Kasumi-1 (cell line): ENCODE results near the gene OR5AU1.
"Not testable (repeated sequence)": the region's sequence is repeated elsewhere in the genome, so short reads cannot be mapped to it uniquely, and the experiment has no call there.

Source experiments
- DNase-seq, 2 experiments: peaks; one replicate each; lab custom pipeline; 2025; lab: John Stamatoyannopoulos, UW

OR5AU1 gene

DNA sequence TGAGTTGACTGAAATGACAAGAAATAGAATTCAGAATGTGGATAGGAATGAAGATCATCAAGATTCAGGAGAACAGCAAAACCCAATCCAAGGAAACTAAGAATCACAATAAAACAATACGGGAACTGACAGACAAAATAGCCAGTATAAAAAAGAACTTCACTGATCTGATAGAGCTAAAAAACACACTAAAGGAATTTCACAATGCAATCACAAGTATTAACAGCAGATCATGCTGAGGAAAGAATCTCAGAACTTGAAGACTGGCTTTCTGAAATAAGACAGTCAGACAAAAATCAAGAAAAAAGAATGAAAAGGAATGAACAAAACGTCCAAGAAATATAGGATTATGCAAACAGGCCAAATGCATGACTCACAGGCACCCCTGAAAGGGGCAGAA, 15.3 kb upstream of the OR5AU1 start:
- no peak for DNase-seq

DNA sequence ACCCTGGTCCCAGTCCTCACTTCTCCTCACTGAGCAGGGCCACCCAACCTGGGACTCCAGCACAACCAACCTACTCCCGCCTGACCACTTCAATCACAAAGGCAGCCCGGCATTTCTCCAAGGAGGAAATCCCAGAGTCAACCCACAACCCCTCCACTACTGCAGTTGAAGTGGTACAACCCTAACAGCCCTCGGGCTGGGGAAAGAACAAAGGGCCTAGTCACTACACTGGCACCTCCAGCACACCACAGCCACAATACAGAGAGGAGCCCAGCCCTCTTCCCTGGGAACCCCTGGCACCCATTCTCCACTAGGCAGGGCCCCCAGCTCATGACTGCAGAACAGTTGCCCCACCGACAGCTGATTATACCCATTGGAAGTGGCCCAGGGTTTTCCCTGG, 13.7 kb upstream of the OR5AU1 start:
- DNase-seq = no peak

DNA sequence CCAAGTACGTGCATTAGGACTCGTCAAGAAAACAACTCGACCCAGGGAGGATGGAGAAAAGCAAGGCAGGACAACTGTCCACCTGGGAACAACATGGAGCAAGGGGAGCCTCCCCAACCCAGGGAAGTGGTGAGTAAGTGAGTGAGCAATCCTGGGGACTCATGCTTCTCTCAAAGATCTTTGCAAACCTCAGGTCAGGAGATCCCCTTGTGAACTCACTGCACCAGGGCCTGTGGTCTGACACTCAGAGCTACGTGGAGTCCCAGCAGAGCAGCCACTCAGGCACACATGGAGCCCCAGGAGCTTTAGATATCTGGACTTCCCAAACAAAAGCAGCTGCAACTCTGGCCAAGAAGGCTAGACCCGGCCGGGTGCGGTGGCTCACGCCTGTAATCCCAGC, 12.2 kb upstream of the OR5AU1 start:
- no peak for DNase-seq

DNA sequence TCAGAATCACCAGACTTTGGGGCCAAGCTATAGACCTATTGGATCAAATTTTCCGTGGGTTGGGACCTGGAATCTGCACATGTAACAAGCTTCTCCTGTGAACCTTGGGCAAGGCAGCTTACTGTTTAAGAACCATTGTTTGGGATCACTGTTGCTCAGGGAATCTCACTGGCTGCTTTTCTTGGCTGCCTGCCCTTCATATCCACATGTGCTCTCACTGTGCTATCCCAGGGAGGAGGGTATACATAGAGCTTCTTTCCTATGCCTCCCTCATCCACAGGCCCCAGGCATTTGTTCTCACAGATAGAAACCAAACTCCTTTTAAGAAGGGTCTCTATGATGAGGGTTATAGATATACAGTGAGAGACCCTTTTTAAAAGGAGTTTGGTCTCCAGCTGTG, 9.8 kb upstream of the OR5AU1 start:
- not testable (repeated sequence) for DNase-seq

DNA sequence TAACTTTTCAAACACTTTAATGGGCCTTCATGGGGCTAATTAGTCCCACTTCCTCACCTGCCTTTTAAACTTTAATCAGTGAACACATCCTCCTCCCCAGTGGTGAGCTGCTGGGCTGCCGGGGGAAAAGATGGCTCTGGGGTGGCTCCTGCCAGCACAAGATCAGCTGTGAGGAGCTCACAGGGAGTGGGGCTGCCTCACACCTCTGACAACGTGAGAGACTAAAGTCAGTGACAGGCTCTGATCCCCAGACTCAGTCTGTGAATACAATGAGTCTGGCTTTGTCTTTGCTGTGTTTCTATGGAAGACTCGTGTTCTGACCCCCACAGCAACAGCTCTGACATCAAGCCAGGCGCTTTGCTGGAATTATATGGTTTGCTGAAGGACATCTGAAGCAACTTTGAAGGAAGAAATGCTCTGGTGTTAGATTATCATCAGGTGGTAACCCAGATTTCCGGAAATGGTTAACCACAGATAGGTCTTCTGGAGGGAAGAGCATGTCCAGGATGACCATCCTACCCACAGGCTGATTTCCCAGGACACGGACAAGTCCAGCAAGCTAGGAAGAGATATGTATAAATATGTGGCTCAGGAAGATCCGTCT, 9.2 kb upstream of the OR5AU1 start:
- not testable (repeated sequence) for DNase-seq

DNA sequence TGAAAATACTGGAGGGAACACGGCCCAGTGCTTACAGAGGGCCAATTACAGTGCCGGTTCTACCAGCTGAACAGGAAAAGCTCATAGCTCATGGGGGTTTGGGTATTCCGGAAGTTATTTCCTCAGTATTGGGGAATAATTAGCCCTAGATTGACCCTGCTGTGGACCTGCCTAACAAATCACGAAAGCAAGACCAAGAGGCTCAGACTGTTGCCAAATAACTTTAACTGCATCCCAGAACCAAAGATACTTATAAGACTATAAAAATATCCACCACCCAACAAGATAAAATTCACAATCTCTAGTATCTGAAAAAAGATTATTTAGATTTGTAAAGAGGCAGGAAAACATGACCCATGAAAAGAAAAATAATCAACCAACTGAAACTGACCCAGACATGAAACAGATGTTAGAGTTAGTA, 8.0 kb upstream of the OR5AU1 start:
- no peak for DNase-seq

DNA sequence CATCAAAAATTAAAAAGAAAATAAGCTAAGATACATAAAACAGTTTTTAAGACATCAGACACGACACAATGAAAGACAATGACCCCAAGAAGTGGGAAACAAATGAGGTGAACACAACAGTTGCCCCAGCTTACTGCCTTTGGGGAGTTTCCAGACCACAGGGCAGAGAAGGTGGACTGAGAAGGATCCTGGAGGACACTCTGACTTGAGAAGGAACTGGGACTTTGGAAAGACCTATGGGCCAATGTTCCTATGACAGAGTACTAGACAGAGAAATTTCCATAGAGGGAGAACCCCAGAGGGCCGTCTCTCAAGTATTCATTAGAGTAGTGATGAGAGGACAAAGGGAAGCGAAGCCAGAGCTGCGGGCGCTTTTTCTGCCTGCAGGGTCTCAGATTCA, 6.2 kb upstream of the OR5AU1 start:
- DNase-seq = no peak

DNA sequence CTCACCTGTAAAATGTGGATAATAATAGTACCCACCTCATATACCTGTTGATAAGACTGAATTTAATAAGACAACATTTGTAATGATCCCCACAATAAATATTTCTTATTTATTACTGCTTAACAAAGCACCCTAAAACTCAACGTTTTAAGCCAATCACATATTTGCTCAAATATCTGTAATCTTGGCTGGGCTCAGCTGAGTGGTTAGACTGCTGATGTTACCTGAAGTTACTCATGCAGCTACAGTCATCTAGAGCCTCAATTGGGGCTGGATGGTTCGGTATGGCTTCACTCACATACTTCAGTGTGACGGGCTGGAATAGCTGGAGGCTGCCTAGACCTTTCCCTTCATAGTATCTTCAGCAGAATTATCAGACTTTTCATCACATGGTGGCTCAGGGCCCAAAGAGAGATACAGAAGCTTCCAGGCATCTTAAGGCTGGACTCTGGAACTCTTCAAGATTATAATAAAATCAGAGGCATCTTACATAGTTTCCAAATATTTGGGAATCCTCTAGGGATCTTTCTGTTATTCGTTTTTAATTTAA, 4.3 kb upstream of the OR5AU1 start:
- DNase-seq = no peak

DNA sequence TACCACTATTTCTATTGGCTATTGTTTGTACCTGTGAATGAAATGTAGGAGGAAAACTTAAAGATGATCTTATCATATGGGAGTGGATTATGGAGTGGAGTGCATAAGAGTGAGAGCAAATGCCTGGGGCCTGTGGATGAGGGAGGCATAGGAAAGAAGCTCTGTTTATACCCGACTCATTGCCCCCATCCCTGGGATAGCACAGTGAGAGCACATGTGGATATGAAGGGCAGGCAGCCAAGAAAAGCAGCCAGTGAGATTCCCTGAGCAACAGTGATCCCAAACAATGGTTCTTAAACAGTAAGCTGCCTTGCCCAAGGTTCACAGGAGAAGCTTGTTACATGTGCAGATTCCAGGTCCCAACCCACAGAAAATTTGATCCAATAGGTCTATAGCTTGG, 2.3 kb upstream of the OR5AU1 start:
- not testable (repeated sequence) for DNase-seq

DNA sequence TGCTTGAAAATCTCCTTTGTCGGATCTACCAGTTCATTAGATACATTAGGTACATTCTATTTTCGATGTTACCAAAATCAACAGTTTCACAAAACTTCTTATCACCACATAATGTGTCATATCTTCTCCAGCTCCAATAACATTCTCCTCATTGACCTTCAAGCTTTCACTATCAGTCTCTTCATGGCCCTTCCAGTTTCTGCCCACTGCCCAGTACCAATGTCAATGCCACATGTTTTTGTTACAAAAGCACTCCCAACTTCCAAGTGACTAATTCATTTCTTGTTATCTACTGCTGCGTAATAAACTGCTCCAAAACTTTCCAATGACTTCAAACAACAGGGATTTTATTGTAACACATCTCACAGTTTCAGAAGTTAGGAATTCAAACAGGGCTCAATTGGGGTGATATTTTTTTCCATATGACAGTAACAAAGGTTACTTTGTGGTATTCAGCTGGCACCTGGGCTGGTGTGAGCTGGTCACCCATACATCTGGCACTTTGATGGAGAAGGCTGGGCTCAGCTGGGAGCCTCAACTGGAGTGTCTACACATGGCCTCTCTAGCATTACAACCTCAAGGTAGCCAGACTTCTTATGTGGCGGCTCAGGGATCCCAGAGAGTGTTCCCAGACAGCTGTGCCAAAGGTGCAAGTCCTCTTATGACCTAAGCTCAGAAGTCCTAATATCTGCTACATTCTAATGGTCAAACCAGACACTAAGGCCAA, 6.1 kb downstream of the OR5AU1 start:
- no peak for DNase-seq

DNA sequence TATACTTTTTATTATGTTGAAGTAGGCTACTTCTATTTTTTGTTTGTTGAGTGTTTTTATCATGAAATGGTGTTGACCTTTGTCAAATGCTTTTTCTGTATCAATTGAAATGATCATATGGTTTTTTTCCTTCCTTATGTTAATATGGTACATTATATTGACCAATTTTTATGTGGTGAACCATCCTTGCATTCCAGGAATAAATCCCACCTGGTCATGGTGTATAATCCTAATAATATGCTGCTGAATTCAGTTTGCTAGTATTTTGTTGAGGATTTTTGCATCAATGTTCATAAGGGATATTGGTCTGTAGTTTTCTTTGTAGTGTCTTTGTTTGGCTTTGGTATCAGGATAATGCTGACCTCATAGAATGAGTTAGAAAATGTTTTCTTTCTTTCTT, 10.4 kb downstream of the OR5AU1 start:
- DNase-seq = no peak

DNA sequence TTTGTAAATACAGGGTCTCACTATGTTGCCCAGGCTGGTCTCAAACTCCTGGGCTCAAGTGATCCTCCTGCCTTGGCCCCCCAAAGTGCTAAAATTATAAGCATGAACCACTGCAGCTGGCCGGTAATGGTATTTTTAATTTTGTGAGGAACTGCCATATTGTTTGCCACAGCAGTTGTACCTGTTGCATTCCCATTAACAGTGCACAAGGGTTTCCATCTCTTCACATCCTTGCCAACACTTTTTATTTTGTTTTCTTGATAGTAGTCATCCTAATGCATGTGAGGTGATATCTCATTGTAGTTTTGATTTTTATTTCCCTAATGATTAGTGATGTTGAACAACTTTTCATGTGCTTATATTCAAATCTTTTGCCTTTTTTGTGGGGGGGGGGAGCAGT, 13.5 kb downstream of the OR5AU1 start:
- no peak for DNase-seq

DNA sequence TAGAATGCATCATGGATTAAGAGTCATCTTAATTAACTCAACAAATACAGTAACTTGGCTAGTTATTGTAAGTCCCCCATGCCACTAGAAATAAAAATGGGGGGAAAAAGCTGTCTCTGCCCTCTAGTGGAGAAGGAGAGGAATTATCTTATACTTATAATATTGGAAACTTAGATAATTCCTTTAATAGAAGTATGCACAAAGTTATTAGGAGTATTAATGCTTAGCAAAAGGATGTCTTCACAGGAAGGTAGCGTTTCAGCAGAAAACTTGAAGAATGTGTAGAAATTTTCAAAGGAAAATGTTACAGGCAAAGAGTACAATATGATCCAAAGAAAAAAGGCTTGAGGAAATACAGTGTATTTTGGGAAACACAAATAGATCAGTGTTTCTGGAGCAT, 19.8 kb downstream of the OR5AU1 start:
- DNase-seq = peak; percentile 54 to 66

DNA sequence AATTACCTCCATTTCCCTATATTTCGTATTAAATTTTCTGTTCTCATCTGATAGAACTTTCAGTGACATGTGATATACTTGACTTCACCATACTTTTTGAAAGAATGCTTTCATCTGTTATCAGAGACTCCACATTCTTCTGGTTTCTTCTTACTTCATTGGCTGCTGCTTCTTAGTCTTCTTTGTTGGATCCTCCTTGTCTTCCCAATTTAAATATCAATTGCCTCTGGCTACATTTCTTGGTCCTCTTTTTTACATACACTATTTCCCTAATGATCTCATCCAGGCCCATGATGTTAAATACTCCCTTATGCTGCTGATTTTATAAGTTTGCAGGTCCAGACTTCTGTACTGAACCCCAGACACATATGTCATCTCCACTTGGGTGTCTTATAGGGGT, 22.0 kb downstream of the OR5AU1 start:
- no peak for DNase-seq

DNA sequence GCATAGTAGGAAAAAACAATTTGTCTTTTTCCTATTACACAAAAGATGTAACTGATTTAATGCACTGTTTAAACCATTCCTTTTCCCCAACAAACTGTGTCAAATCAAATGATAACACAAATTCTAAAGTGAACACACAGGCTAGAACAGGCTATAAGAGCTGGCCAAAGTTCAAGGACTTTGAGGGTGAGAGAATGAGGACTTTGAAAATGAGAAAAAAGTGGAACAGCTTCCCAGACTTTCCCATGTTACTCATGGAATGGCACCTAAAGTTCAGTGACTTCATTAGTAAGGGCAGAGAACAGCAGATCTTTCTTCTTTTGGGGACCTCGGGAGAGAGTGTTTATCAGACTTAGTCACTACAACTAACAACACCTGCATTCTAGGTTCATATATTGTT, 32.4 kb downstream of the OR5AU1 start:
- no peak for DNase-seq

DNA sequence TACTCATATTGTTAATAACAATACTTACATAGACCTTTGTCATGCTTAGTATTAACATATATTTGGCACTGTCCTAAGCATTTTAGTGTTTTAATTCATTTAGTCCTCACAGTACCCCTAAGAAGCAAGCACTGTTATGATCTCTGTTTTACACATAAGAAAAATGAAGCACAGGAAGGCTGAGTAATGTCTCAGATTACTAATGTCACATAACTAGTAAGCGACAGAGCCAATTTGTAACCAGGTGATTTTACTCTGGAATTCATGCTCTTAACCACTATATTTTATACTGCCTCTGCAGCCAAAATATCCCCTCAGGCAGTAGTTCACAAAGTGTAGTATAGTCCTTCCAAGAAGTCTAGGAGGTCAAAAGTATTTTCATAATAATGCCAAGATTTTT, 34.7 kb downstream of the OR5AU1 start:
- DNase-seq = no peak

DNA sequence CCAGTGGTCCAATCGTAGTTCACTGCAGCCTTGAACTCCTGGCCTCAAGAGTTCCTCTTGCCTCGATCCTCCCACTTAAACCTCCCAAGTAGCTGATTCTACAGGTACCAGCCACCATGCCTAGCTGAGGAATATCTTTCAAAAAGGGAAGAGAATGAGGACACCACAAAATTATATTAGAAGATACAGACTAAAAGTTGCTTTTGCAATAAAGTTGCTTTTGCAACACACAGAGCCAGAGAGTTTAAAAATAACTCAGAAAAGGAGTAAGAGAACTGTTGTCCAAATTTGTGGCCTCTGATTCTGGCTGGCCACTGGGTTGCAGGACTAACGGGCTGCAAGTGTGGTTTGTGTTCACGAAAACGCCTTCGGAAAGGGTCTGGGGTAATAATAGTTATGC, 35.2 kb downstream of the OR5AU1 start:
- DNase-seq = no peak

DNA sequence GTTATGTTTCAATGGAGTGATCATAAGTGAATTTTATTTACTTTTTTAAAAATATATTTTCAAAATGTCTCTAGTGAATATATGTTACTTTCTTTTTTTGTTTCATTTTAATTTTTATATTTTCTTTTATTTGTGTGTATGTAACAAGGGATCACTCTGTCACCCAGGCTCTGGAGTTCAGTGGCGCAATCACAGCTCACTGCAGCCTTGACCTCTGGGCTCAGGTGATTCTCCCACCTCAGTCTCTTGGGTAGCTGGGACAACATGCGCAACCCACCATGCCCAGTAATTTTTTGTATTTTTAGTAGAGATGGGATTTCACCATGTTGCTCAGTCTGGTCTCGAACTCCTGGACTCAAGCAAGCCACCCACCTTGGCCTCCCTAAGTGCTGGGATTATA, 36.9 kb downstream of the OR5AU1 start:
- DNase-seq = no peak

DNA sequence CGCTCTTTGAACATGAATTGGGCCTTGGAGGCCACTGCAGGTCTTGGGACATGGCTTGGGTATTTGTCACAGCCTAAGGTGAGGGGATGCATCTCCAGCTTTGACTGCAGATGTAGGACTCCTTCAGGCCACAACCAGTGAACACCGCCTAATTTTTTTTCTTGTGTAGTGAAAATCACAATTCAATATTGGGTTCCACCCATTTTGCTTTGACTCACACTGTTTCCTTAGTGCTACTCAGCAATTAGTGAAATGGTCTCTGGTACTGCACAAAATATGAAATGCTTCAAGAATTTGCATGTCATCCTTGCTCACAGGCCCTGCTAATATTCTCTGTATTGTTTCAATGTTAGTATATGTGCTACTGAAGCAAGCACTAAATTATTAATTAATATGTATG, 42.5 kb downstream of the OR5AU1 start:
- no peak for DNase-seq

DNA sequence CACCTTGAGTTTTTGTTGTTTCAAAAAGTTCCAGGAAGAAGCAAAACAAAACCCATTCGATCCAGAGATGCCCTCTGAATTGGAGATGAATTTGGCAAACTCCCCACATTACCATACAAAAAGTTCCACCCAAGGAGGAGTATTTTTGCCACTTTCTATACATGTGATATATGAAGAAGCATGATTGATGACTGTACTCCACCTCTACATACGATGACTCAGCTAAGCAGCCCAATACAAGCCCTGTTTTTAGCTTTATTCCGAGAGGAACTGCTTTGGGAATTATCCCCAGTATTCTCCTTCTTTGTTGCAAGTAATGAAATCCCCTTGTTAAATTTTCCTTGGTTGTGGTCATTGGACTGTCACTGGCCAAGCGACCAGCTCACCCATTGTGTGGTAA, 43.6 kb downstream of the OR5AU1 start:
- DNase-seq = no peak

DNA sequence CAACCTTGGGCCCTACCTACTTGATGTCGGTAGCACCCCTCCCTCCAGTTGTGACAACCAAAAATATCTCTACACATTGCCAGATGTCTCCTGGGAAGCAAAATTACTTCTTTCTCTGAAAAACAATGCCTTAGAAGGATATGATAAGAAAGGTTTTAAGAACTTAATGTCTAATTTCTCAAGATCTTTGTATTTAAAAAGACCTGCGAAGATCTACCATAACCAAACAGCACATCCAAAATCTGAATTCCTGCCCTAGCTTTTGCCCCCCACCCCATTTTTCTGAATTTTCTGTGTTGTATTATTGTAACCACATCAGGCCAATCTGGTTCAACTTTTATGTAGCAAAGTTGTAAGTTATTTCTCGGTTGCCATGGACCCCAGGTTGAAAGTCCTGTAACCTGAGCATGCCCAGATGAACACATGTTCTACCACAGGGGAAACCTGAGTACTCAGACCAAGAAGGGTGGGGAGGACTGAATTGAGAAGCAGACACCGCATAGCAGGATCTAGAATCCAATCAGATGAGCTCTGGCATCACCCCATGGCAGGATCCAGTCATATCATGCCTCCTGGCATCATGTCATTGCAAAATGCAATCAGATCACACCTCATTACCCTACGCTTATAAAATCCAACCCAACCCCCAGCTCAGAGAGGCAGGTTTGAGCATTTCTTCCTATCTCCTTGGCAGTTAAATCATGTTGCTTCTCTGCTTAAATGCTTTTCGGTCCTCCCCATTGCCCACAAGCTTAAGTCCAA, 46.3 kb downstream of the OR5AU1 start:
- no peak for DNase-seq

DNA sequence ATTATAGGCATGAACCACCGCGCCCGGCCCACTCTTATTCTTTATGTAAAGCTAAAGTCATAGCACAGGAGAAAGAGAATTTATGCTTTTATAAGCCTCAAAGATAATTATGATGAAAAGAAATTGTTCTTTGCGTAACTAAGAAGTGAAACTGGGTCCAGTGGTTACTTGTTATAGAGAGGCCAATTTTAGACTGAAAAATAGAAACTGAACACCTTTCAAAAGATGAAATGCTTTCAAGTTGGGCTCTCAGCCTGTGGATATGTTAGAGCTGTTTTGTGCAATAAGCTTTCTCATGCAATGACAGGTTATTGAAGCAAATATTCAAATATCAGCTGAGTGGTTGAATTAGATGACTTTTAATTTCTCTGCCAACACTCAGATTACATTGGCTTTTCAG, 47.1 kb downstream of the OR5AU1 start:
- no peak for DNase-seq

DNA sequence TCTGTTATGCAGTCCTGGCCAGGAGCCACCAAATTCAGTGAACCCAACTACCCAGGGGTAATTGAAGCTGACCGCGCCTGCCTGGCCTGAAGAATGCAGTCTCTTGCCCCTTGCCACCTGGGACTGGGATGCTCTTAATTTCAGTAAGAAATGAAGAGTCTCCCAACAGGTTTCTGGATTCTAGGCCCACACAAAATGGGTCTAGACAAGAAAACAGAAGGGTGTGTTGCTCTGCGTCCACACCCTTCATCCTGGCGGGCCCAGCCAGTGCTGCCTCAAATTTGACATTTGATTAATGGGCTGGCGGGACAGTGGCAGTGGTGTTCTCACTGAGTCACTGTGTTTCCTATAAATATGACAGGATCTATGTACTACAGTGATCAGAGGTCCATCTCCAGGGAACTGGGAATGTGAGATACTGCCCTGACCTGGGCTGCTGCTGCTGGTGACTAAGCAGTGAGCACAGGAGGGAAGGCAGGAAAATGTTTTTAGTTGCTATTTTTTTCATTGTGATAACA, 48.5 kb downstream of the OR5AU1 start:
- DNase-seq = no peak
